Measurements from ENCODE around the gene FBXL7. TPM values are rescaled to one million over a fixed set of nuclear protein-coding genes. Genes with fewer than 3 reads are reported as not detected.

FBXL7 gene
- total and polyA plus RNA-seq, 2 of the 8 experiments (the other 6 are each of a cell fraction or from before 2014, with no cell fraction given) = 17.7 to 17.8 TPM

GRCh38 chr5:15577831-15578230, 77.9 kb downstream of the FBXL7 start:
- Histone ChIP-seq H3K4me3 (ENCODE audit: extremely low read depth in 1 of 4, insufficient read depth in 2 of 4, low read depth in 3 of 4, low read length in 4 of 4) (no peak overlapping the region), H4K8ac (ENCODE audit: extremely low read depth, insufficient read depth, low read length) (no peak overlapping the region), H3K56ac (replicated peaks; ENCODE audit: insufficient read length, low read depth, low read length) (no peak overlapping the region), H2AFZ (ENCODE audit: low read length) (no peak overlapping the region), H2BK5ac (ENCODE audit: low read depth, low read length) (no peak overlapping the region), H3K9me3 (ENCODE audit: insufficient read depth in 2 of 2, low read depth in 1 of 2, low read length in 1 of 2) (no peaks in the 10 kb centered on the region), H3K23me2 (ENCODE audit: low read depth, low read length) (no peaks in the 10 kb centered on the region), H3K79me1 (ENCODE audit: low read depth, low read length) (no peaks in the 10 kb centered on the region), H2BK12ac (ENCODE audit: low read depth, low read length) (no peak overlapping the region), H3K4me1 (replicated peaks in 1 of 4; ENCODE audit: control insufficient read depth in 3 of 4, insufficient read depth in 4 of 4, low read length in 3 of 4) (no peaks in the 10 kb centered on the region; a peak in 2 of 7 replicates), H3K23ac (ENCODE audit: insufficient read length) (peak overlapping the region; percentile 56), H2BK120ac (replicated peaks; ENCODE audit: low read depth, low read length) (no peak overlapping the region), H3K9ac (replicated peaks in 1 of 4; ENCODE audit: extremely low read depth in 1 of 4, low read depth in 3 of 4, low read length in 3 of 4) (no peak overlapping the region), H3K4ac (replicated peaks; ENCODE audit: insufficient read length, low read depth, low read length) (no peak overlapping the region), H2AK5ac (ENCODE audit: low read depth, low read length) (no peak overlapping the region), H2BK20ac (ENCODE audit: low read length) (no peak overlapping the region), H3K4me2 (ENCODE audit: insufficient read depth in 1 of 2, low read depth in 2 of 2, low read length in 2 of 2) (no peak overlapping the region), H4K91ac (replicated peaks; ENCODE audit: insufficient read length, low read length) (no peak overlapping the region), H3K18ac (ENCODE audit: extremely low read depth, low read length) (no peak overlapping the region), H2BK15ac (ENCODE audit: low read length) (no peak overlapping the region), H3K36me3 (ENCODE audit: control insufficient read depth in 2 of 4, insufficient read depth in 4 of 4, low read length in 3 of 4) (peaks cover 0 to 3% (median 0%) of the 10 kb centered on the region in 4 experiments; a peak in 1 of 8 replicates), H3K27me3 (replicated peaks in 1 of 4; ENCODE audit: control insufficient read depth in 3 of 4, extremely low read depth in 1 of 4, insufficient read depth in 3 of 4, low read length in 3 of 4) (no peaks in the 10 kb centered on the region), H3K79me2 (ENCODE audit: control insufficient read depth in 1 of 2, insufficient read depth in 2 of 2, low read length in 2 of 2) (peaks cover 0 to 12% of the 10 kb centered on the region in 2 experiments; a peak in 3 of 4 replicates), H4K5ac (ENCODE audit: insufficient read length, low read depth, low read length) (no peak overlapping the region), H4K20me1 (replicated peaks in 1 of 2; ENCODE audit: control insufficient read depth in 1 of 2, insufficient read depth in 2 of 2, low read length in 2 of 2) (no peaks in the 10 kb centered on the region), H3K14ac (ENCODE audit: insufficient read length) (no peak overlapping the region), H3K27ac (ENCODE audit: low read depth, low read length) (no peak overlapping the region)
- no peak for TF ChIP-seq MAFK (IDR thresholded peaks at IDR 0.05; ENCODE audit: low read depth, low read length)
- no peak for TF ChIP-seq SP4 (IDR thresholded peaks at IDR 0.05; ENCODE audit: low read length)
- no peak for TF ChIP-seq CBX8 (IDR thresholded peaks at IDR 0.05; ENCODE audit: borderline replicate concordance, low read depth, low read length)
- TF ChIP-seq TBP (IDR thresholded peaks at IDR 0.05; ENCODE audit: low read depth, low read length) = no peak
- no peak for TF ChIP-seq FOSL1 (IDR thresholded peaks at IDR 0.05; ENCODE audit: insufficient read depth, low read depth, low read length)
- TF ChIP-seq ZNF274 (IDR thresholded peaks at IDR 0.05; ENCODE audit: borderline replicate concordance, extremely low read depth, low read length) = no peak
- DNase-seq (ENCODE audit: low read depth in 1 of 2, low spot score in 2 of 2) (no peak), FAIRE-seq (no peak)
- POLR2A ChIA-PET (ENCODE audit: partially characterized antibody) = no interaction called here
- WGBS, 2 experiments (ENCODE audit: extremely low coverage in 1 of 2, insufficient coverage in 1 of 2, insufficient read length in 1 of 2, insufficient replicate concordance in 2 of 2, low coverage in 1 of 2, low lambda C conversion rate in 2 of 2, missing lambda C conversion rate in 1 of 2) = 90% methylated on average over 2 of the region's 2 CpGs; no CpG with 5 or more reads in 1 of the 2 experiments
- CTCF ChIA-PET (ENCODE audit: partially characterized antibody) = interaction anchor here (2.0 kb wide), 1 partner anchor 20 kb away, joined by 6 read pairs; no protein-coding TSS in a partner anchor

All from H1 (cell line).